SU-DHL-6 (cell line): ENCODE results near the gene C19orf67.

ENCODE experiments used
- H2AFZ ChIP-seq: fragments of 200-600 bp; sonication (generic); 2 replicates; pipeline ENCODE4 v1.6.1; 2014; ENCODE audit warnings: low read depth, mild to moderate bottlenecking, moderate library complexity, mixed read lengths, antibody characterized with exemption, low read length; ENCODE audit not compliant: severe bottlenecking
- H3F3A ChIP-seq: fragments of 200-600 bp; shearing (Covaris generic); 2 replicates; pipeline ENCODE4 v1.6.0; 2016; ENCODE audit warnings: antibody characterized with exemption, mild to moderate bottlenecking; ENCODE audit not compliant: insufficient read depth
- H3K27ac ChIP-seq: fragments of 200-600 bp; sonication (generic); 2 replicates; pipeline ENCODE4 v1.5.1; 2016; ENCODE audit warnings: low read depth, mild to moderate bottlenecking, low read length, moderate library complexity, mixed read lengths
- H3K27me3 ChIP-seq: fragments of 200-600 bp; sonication (generic), shearing (Covaris generic); 2 replicates; pipeline ENCODE4 v1.6.0; 2014; ENCODE audit warnings: mild to moderate bottlenecking, low read length
- H3K36me3 ChIP-seq: fragments of 200-600 bp; sonication (generic); 2 replicates; pipeline ENCODE4 v1.6.1; 2014; ENCODE audit warnings: mild to moderate bottlenecking, low read length, mixed read lengths
- H3K4me2 ChIP-seq: fragments of 300-600, 200-600 bp; shearing (Covaris generic), sonication (generic); 2 replicates; pipeline ENCODE4 v1.6.0; 2014; ENCODE audit warnings: low read length, low read depth, mild to moderate bottlenecking; ENCODE audit not compliant: poor library complexity, severe bottlenecking
- H3K4me3 ChIP-seq: fragments of 200-600 bp; sonication (generic); 2 replicates; pipeline ENCODE4 v1.5.1; 2014; ENCODE audit warnings: antibody characterized with exemption, low read length, mild to moderate bottlenecking, mixed read lengths; ENCODE audit not compliant: insufficient read depth, poor library complexity, severe bottlenecking
- H3K79me2 ChIP-seq: fragments of 200-600 bp; sonication (generic); 2 replicates; pipeline ENCODE4 v1.6.1; 2014; ENCODE audit warnings: mild to moderate bottlenecking, low read length, moderate library complexity; ENCODE audit not compliant: insufficient read depth
- H3K9ac ChIP-seq: fragments of 200-600 bp; sonication (generic); 2 replicates; pipeline ENCODE4 v1.7.0; 2014; ENCODE audit warnings: mild to moderate bottlenecking, low read length
- H3K9me2 ChIP-seq: fragments of 200-600 bp; sonication (generic); replicated peaks from 2 replicates; pipeline ENCODE4 v1.6.1; 2014; ENCODE audit warnings: low read length; ENCODE audit not compliant: insufficient read depth
- H3K9me3 ChIP-seq: fragments of 200-600 bp; sonication (generic); 2 replicates; pipeline ENCODE4 v1.6.1; 2014; ENCODE audit warnings: low read length, mixed read lengths; ENCODE audit not compliant: insufficient read depth
- H4K20me1 ChIP-seq: fragments of 200-600 bp; sonication (generic); 2 replicates; pipeline ENCODE4 v1.6.1; 2014; ENCODE audit warnings: low read depth, mild to moderate bottlenecking, antibody characterized with exemption, low read length, moderate library complexity, mixed read lengths
- CTCF ChIP-seq: fragments of 200-600 bp; sonication (generic); IDR thresholded peaks from one replicate; pipeline ENCODE4 v1.5.1; 2017; ENCODE audit warnings: antibody characterized with exemption, mild to moderate bottlenecking, low read length, moderate library complexity; ENCODE audit not compliant: insufficient read depth, poor library complexity, severe bottlenecking
- EZH2phosphoT487 ChIP-seq: fragments of 200-600 bp; sonication (generic), shearing (Covaris generic); conservative IDR thresholded peaks from 2 replicates; pipeline ENCODE4 v1.6.1; 2018; ENCODE audit warnings: mild to moderate bottlenecking, antibody characterized with exemption, low read length, moderate library complexity, mixed read lengths

C19orf67 gene

GRCh38 chr19:14111486-14111885, 25.9 kb upstream of the C19orf67 start:
- Histone ChIP-seq H3K27ac (no peak overlapping the region), H3K36me3 (no peaks in the 10 kb centered on the region), H3K4me2 (no peak overlapping the region), H3K27me3 (no peaks in the 10 kb centered on the region), H4K20me1 (no peaks in the 10 kb centered on the region), H3K4me3 (no peak overlapping the region), H2AFZ (no peak overlapping the region), H3K9me2 (no peaks in the 10 kb centered on the region), H3K9ac (no peak overlapping the region), H3K79me2 (peaks cover 27% of the 10 kb centered on the region), H3K9me3 (no peaks in the 10 kb centered on the region), H3F3A (no peaks in the 10 kb centered on the region)
- no peak for TF ChIP-seq CTCF
- TF ChIP-seq EZH2phosphoT487 = no peak

- H4K20me1 ChIP-seq = no peaks in the 10 kb centered on the region
- H3K27ac ChIP-seq = no peak overlapping the region
- H3K4me3 ChIP-seq = no peak overlapping the region
- no peak overlapping the region for H2AFZ ChIP-seq
- peaks cover 19% of the 10 kb centered on the region for H3K79me2 ChIP-seq
- H3K4me2 ChIP-seq = no peak overlapping the region
- no peak overlapping the region for H3K9ac ChIP-seq
- TF ChIP-seq CTCF = no peak
- TF ChIP-seq EZH2phosphoT487 = no peak
- H3F3A ChIP-seq = no peaks in the 10 kb centered on the region
- H3K9me3 ChIP-seq = no peaks in the 10 kb centered on the region
- H3K27me3 ChIP-seq = no peaks in the 10 kb centered on the region
- no peaks in the 10 kb centered on the region for H3K9me2 ChIP-seq
- H3K36me3 ChIP-seq = no peaks in the 10 kb centered on the region
These were observed 25.1 kb upstream of the C19orf67 start for GRCh38 chr19:14110650-14111049.

GRCh38 chr19:14107581-14108461, 22.2 kb upstream of the C19orf67 start:
- Histone ChIP-seq H3K9me2 (no peaks in the 10 kb centered on the region), H3K27me3 (no peaks in the 10 kb centered on the region), H3K4me3 (no peak overlapping the region), H3K36me3 (peaks cover 2% of the 10 kb centered on the region; the same call in 1 of the 2 replicates), H3K4me2 (no peak overlapping the region), H3F3A (peaks cover 3% of the 10 kb centered on the region; the same call in 1 of the 2 replicates), H2AFZ (no peak overlapping the region), H4K20me1 (no peaks in the 10 kb centered on the region), H3K9me3 (no peaks in the 10 kb centered on the region), H3K27ac (no peak overlapping the region), H3K79me2 (peaks cover 7% of the 10 kb centered on the region; the same call in 1 of the 2 replicates), H3K9ac (no peak overlapping the region)
- TF ChIP-seq CTCF = no peak
- TF ChIP-seq EZH2phosphoT487 = no peak
